Stromal cell of bone marrow (primary cell): ENCODE results near the gene STOX2.
"Not testable (repeated sequence)": the region's sequence is repeated elsewhere in the genome, so short reads cannot be mapped to it uniquely, and the experiment has no call there.

ENCODE experiments used
- DNase-seq: peaks from one replicate; pipeline ENCODE4 v3.0.0-alpha.2; 2012; ENCODE audit warnings: low read depth

STOX2 gene

GRCh38 chr4:184021389-184021788 is 116.3 kb downstream of the STOX2 start:
- DNase-seq = no peak

GRCh38 chr4:184022679-184023383 is 117.7 kb downstream of the STOX2 start:
- DNase-seq = no peak

GRCh38 chr4:184024637-184025036 is 119.5 kb downstream of the STOX2 start:
- no peak for DNase-seq

- DNase-seq = no peak
Observed at GRCh38 chr4:184028561-184029374, 123.7 kb downstream of the STOX2 start.

- DNase-seq = no peak
Observed at GRCh38 chr4:184030036-184030435, 124.9 kb downstream of the STOX2 start.

- no peak for DNase-seq
Observed at GRCh38 chr4:184030764-184031163, 125.7 kb downstream of the STOX2 start.

GRCh38 chr4:184032091-184032490 is 127.0 kb downstream of the STOX2 start:
- DNase-seq = no peak

GRCh38 chr4:184039963-184040383 is 134.9 kb downstream of the STOX2 start:
- DNase-seq = no peak

GRCh38 chr4:184041156-184041555 is 136.0 kb downstream of the STOX2 start:
- no peak for DNase-seq

- DNase-seq = no peak
Observed at GRCh38 chr4:184046148-184046547, 141.0 kb downstream of the STOX2 start.

GRCh38 chr4:184051262-184051661 is 146.2 kb downstream of the STOX2 start:
- DNase-seq = not testable (repeated sequence)

GRCh38 chr4:184052616-184053015 is 147.5 kb downstream of the STOX2 start:
- DNase-seq = no peak

GRCh38 chr4:184053434-184053833 is 148.3 kb downstream of the STOX2 start:
- no peak for DNase-seq

- DNase-seq = no peak
Observed at GRCh38 chr4:184056877-184057276, 151.8 kb downstream of the STOX2 start.

- DNase-seq = no peak
Observed at GRCh38 chr4:184058026-184058425, 152.9 kb downstream of the STOX2 start.

GRCh38 chr4:184059099-184059498 is 154.0 kb downstream of the STOX2 start:
- DNase-seq = no peak

- no peak for DNase-seq
Observed at GRCh38 chr4:184061582-184061981, 156.5 kb downstream of the STOX2 start.

GRCh38 chr4:184062769-184063168 is 157.7 kb downstream of the STOX2 start:
- no peak for DNase-seq

- no peak for DNase-seq
Observed at GRCh38 chr4:184064877-184065276, 159.8 kb downstream of the STOX2 start.

GRCh38 chr4:184066584-184067300 is 161.6 kb downstream of the STOX2 start:
- no peak for DNase-seq

GRCh38 chr4:184067931-184068554 is 162.9 kb downstream of the STOX2 start:
- no peak for DNase-seq
